HL-60 (cell line): Measurements from ENCODE around the gene TENM4.

Experiments used
- GABPA ChIP-seq: IDR thresholded peaks from 2 replicates; pipeline ENCODE4 v1.6.1; 2012; ENCODE audit warnings: low read depth
- POLR2AphosphoS5 ChIP-seq: IDR thresholded peaks from 2 replicates; pipeline ENCODE4 v1.6.1; 2012; ENCODE audit warnings: low read depth
- REST ChIP-seq: IDR thresholded peaks from 2 replicates; pipeline ENCODE4 v1.6.1; 2012; ENCODE audit warnings: low read depth; ENCODE audit not compliant: insufficient replicate concordance
- TF ChIP-seq, protein P1 (sequence below): IDR thresholded peaks from one replicate; pipeline ENCODE4 v1.5.1; 2011; ENCODE audit warnings: low read length, control low read depth, inconsistent platforms; ENCODE audit not compliant: insufficient read depth

DNA sequence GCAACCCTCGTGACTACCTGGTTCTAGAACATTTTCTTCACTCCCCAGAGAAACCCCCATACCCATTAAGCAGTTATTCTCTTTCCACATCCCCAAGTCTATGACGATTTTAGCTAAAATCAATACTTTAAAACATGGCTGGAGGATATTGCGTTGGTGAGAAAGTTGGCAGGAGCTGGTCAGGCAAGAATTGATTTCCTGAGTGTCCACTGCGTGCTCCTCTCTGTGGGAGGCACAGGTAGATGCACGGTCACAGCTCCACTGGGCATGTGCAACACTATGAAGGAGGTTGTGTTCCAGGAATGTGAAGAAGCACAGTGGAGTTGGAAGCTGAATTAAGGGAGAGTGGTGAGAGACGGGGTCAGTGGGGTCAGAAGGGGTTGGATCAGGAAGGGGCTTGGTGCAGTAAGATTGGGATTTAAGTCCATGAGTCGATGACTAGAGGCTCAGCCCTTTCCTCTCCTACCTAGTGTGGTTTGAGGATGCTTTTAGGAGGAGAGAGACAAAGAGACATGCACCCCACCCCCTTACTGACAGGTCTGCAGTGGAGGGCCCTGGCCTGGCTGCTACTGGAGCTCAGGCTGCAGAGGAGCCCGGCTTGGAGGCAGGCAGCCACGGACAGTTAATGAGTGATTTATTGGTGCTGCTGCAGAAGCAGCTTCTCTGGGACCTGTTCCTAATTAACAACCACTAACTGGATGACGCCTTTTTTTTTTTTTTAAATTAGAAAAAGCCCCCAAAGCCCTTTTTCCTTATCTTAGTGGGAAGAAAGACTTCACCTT is 395.6 kb downstream of the TENM4 start:
- TF ChIP-seq, protein P1, sequence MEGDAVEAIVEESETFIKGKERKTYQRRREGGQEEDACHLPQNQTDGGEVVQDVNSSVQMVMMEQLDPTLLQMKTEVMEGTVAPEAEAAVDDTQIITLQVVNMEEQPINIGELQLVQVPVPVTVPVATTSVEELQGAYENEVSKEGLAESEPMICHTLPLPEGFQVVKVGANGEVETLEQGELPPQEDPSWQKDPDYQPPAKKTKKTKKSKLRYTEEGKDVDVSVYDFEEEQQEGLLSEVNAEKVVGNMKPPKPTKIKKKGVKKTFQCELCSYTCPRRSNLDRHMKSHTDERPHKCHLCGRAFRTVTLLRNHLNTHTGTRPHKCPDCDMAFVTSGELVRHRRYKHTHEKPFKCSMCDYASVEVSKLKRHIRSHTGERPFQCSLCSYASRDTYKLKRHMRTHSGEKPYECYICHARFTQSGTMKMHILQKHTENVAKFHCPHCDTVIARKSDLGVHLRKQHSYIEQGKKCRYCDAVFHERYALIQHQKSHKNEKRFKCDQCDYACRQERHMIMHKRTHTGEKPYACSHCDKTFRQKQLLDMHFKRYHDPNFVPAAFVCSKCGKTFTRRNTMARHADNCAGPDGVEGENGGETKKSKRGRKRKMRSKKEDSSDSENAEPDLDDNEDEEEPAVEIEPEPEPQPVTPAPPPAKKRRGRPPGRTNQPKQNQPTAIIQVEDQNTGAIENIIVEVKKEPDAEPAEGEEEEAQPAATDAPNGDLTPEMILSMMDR, result no peak
- no peak for TF ChIP-seq REST
- TF ChIP-seq POLR2AphosphoS5, result no peak
- TF ChIP-seq GABPA, result no peak
